Neural cell (in vitro differentiated cells): ENCODE measurements around the gene TEX30. TPM values are rescaled to one million over a fixed set of nuclear protein-coding genes. Genes with fewer than 3 reads are reported as not detected.
A peak's percentile ranks its signal among the peaks of the same experiment; 100 is the strongest.

Experiments used
- H2AFZ ChIP-seq: fragments of 200-600, 300-800 bp; sonication (generic), shearing (Covaris generic); 2 replicates; pipeline ENCODE4 v1.6.0; 2014; ENCODE audit warnings: low read depth, mild to moderate bottlenecking, antibody characterized with exemption, low read length, moderate library complexity
- H3F3A ChIP-seq: fragments of 200-600 bp; shearing (Covaris generic); 2 replicates; pipeline ENCODE4 v1.6.1; 2016; ENCODE audit warnings: mild to moderate bottlenecking, moderate library complexity, mixed read lengths, antibody characterized with exemption, low read length; ENCODE audit not compliant: insufficient read depth, poor library complexity, severe bottlenecking
- H3K27ac ChIP-seq: fragments of 200-600, 300-800 bp; sonication (generic), shearing (Covaris generic); 2 replicates; pipeline ENCODE4 v1.5.1; 2014; ENCODE audit warnings: mild to moderate bottlenecking, low read length, moderate library complexity
- H3K27me3 ChIP-seq: fragments of 300-800, 200-600 bp; sonication (generic), shearing (Covaris generic); 2 replicates; pipeline ENCODE4 v1.6.0; 2014; ENCODE audit warnings: mild to moderate bottlenecking, low read depth, low read length, moderate library complexity; ENCODE audit not compliant: insufficient read depth
- H3K36me3 ChIP-seq: fragments of 300-800, 200-600 bp; sonication (generic), shearing (Covaris generic); 2 replicates; pipeline ENCODE4 v1.5.1; 2014; ENCODE audit warnings: mild to moderate bottlenecking, antibody characterized with exemption, low read length, moderate library complexity; ENCODE audit not compliant: insufficient read depth
- H3K4me2 ChIP-seq: fragments of 300-800, 200-600 bp; sonication (generic), shearing (Covaris generic); 2 replicates; pipeline ENCODE4 v1.6.0; 2014; ENCODE audit warnings: mild to moderate bottlenecking, low read length
- H3K4me3 ChIP-seq: fragments of 300-800, 200-600 bp; sonication (generic), shearing (Covaris generic); 2 replicates; pipeline ENCODE4 v1.5.1; 2014; ENCODE audit warnings: mild to moderate bottlenecking, low read length, moderate library complexity
- H3K79me2 ChIP-seq: fragments of 200-600 bp; shearing (Covaris generic); replicated peaks from 2 replicates; pipeline ENCODE4 v1.6.0; 2014; ENCODE audit warnings: mild to moderate bottlenecking, low read length, moderate library complexity; ENCODE audit not compliant: insufficient read depth
- H3K9ac ChIP-seq: fragments of 300-800, 200-600 bp; sonication (generic), shearing (Covaris generic); 2 replicates; pipeline ENCODE4 v1.6.1; 2016; ENCODE audit warnings: mild to moderate bottlenecking, low read length, mixed read lengths
- H3K9me2 ChIP-seq: fragments of 200-600 bp; shearing (Covaris generic); 2 replicates; pipeline ENCODE4 v1.6.1; 2016; ENCODE audit warnings: mild to moderate bottlenecking, low read length, mixed read lengths; ENCODE audit not compliant: insufficient read depth
- H3K9me3 ChIP-seq: fragments of 200-600, 300-800 bp; sonication (generic), shearing (Covaris generic); 2 replicates; pipeline ENCODE4 v1.6.1; 2016; ENCODE audit warnings: mild to moderate bottlenecking, mixed run types, low read length, moderate library complexity, mixed read lengths
- H4K20me1 ChIP-seq: fragments of 200-600 bp; shearing (Covaris generic); 2 replicates; pipeline ENCODE4 v1.6.1; 2016; ENCODE audit warnings: mild to moderate bottlenecking, mixed run types; ENCODE audit not compliant: insufficient read depth
- EP300 ChIP-seq: fragments of 450-650 bp; conservative IDR thresholded peaks from 2 replicates; pipeline ENCODE4 v1.6.1; 2014; ENCODE audit warnings: antibody characterized with exemption, mild to moderate bottlenecking, moderate library complexity; ENCODE audit not compliant: poor library complexity, severe bottlenecking
- EZH2 ChIP-seq: fragments of 200-600, 300-800 bp; shearing (Covaris generic), sonication (generic); IDR thresholded peaks from 2 replicates; pipeline ENCODE4 v1.6.1; 2014; ENCODE audit warnings: antibody characterized with exemption, low read length, borderline replicate concordance, mild to moderate bottlenecking; ENCODE audit not compliant: insufficient read depth, poor library complexity, severe bottlenecking
- MXI1 ChIP-seq: fragments of 450-650 bp; conservative IDR thresholded peaks from 2 replicates; pipeline ENCODE4 v1.6.1; 2014; ENCODE audit warnings: antibody characterized with exemption, mild to moderate bottlenecking; ENCODE audit not compliant: poor library complexity, severe bottlenecking
- POLR2AphosphoS5 ChIP-seq: IDR thresholded peaks from 2 replicates; pipeline ENCODE4 v1.6.1; 2012
- RAD21 ChIP-seq: fragments of 450-650 bp; conservative IDR thresholded peaks from 2 replicates; pipeline ENCODE4 v1.6.1; 2014; ENCODE audit warnings: antibody characterized with exemption, mild to moderate bottlenecking, moderate library complexity
- SMC3 ChIP-seq: fragments of 450-650 bp; conservative IDR thresholded peaks from 2 replicates; pipeline ENCODE4 v1.6.1; 2014; ENCODE audit warnings: antibody characterized with exemption, mild to moderate bottlenecking, moderate library complexity; ENCODE audit not compliant: poor library complexity
- TAF1 ChIP-seq: IDR thresholded peaks from 2 replicates; pipeline ENCODE4 v1.6.1; 2012; ENCODE audit warnings: low read depth
- polyA plus RNA-seq: library from polyadenylated mRNA; depleted of rRNA; stranded (reverse); fragments of >200 nt; gene quantifications from 2 replicates; pipeline ENCODE4 v1.2.3, GENCODE V29; 2014
- TF ChIP-seq, protein P1 (sequence below): IDR thresholded peaks from 2 replicates; pipeline ENCODE4 v1.6.1; 2012; ENCODE audit warnings: borderline replicate concordance
- TF ChIP-seq, protein P2 (sequence below): fragments of 450-650 bp; IDR thresholded peaks from 2 replicates; pipeline ENCODE4 v1.5.1; 2014; ENCODE audit warnings: antibody characterized with exemption, mild to moderate bottlenecking, moderate library complexity; ENCODE audit not compliant: poor library complexity, severe bottlenecking

TEX30 gene
- polyA plus RNA-seq, 1 donor from 2014 or later = 29.9 TPM

DNA sequence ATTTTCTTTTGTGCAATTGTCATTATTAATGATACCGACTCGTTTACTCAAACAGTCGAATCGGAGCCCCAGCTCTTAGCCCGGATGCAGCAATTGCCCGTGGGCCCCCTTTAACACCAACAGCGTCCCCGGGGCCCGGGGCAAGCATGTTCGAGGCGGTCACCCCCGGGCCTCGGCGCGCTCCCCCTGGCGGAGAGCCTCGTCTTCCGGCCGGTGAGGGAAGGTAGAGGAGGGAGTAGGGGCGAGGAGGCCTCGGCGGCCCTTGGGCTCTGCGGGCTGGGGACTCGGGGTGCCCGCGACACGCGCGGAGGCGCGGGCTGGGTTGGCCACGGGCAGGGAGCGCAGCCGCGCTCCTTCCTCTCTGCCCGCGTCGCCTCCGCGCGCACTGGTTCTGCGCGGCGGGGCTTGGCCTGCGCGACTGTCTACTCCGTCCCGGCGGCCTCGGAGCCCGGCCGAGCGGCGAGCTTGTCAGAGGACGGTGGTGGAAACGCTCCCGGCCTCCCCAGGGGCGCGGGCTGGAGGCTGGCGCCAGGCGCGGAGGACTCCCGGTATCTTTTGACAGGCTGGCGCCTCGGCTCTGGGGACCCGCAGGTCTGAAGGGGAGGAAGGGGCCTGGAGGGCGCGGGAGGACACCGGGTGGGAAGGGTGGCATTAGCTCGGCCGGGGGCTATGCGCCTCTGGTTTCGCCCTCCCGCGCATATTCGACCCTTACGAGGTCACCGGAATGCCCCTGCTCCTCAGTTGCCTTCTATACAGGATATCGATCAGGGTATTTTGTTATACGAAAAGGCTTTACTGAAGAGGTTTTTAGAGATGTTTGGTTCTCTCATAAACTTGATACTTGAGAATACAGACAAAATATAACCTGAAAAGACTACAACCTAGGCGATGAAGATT, 26.8 kb upstream of the TEX30 start:
- no peaks in the 10 kb centered on the region for H3K9me3 ChIP-seq
- no peaks in the 10 kb centered on the region for H3K27me3 ChIP-seq
- H3K27ac ChIP-seq = no peak overlapping the region
- no peak for TF ChIP-seq EP300
- peak; percentile 20 for TF ChIP-seq POLR2AphosphoS5
- TF ChIP-seq, protein P1, sequence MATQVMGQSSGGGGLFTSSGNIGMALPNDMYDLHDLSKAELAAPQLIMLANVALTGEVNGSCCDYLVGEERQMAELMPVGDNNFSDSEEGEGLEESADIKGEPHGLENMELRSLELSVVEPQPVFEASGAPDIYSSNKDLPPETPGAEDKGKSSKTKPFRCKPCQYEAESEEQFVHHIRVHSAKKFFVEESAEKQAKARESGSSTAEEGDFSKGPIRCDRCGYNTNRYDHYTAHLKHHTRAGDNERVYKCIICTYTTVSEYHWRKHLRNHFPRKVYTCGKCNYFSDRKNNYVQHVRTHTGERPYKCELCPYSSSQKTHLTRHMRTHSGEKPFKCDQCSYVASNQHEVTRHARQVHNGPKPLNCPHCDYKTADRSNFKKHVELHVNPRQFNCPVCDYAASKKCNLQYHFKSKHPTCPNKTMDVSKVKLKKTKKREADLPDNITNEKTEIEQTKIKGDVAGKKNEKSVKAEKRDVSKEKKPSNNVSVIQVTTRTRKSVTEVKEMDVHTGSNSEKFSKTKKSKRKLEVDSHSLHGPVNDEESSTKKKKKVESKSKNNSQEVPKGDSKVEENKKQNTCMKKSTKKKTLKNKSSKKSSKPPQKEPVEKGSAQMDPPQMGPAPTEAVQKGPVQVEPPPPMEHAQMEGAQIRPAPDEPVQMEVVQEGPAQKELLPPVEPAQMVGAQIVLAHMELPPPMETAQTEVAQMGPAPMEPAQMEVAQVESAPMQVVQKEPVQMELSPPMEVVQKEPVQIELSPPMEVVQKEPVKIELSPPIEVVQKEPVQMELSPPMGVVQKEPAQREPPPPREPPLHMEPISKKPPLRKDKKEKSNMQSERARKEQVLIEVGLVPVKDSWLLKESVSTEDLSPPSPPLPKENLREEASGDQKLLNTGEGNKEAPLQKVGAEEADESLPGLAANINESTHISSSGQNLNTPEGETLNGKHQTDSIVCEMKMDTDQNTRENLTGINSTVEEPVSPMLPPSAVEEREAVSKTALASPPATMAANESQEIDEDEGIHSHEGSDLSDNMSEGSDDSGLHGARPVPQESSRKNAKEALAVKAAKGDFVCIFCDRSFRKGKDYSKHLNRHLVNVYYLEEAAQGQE = peak; percentile 40
- no peak for TF ChIP-seq TAF1
- TF ChIP-seq SMC3 = peak; percentile 71
- no peak for TF ChIP-seq EZH2
- peak; percentile 33 for TF ChIP-seq MXI1
- peak; percentile 54 for TF ChIP-seq RAD21
- TF ChIP-seq, protein P2, sequence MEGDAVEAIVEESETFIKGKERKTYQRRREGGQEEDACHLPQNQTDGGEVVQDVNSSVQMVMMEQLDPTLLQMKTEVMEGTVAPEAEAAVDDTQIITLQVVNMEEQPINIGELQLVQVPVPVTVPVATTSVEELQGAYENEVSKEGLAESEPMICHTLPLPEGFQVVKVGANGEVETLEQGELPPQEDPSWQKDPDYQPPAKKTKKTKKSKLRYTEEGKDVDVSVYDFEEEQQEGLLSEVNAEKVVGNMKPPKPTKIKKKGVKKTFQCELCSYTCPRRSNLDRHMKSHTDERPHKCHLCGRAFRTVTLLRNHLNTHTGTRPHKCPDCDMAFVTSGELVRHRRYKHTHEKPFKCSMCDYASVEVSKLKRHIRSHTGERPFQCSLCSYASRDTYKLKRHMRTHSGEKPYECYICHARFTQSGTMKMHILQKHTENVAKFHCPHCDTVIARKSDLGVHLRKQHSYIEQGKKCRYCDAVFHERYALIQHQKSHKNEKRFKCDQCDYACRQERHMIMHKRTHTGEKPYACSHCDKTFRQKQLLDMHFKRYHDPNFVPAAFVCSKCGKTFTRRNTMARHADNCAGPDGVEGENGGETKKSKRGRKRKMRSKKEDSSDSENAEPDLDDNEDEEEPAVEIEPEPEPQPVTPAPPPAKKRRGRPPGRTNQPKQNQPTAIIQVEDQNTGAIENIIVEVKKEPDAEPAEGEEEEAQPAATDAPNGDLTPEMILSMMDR = peak; percentile 80
- H3K36me3 ChIP-seq = no peaks in the 10 kb centered on the region
- H3K4me3 ChIP-seq = peak overlapping the region; percentile 89
- peak overlapping the region; percentile 79 for H3K9ac ChIP-seq
- peaks cover 12% of the 10 kb centered on the region for H3K79me2 ChIP-seq
- H4K20me1 ChIP-seq = no peaks in the 10 kb centered on the region
- H3K4me2 ChIP-seq = peak overlapping the region; percentile 58
- no peaks in the 10 kb centered on the region for H3F3A ChIP-seq
- no peaks in the 10 kb centered on the region for H3K9me2 ChIP-seq
- H2AFZ ChIP-seq = peak overlapping the region; percentile 51

DNA sequence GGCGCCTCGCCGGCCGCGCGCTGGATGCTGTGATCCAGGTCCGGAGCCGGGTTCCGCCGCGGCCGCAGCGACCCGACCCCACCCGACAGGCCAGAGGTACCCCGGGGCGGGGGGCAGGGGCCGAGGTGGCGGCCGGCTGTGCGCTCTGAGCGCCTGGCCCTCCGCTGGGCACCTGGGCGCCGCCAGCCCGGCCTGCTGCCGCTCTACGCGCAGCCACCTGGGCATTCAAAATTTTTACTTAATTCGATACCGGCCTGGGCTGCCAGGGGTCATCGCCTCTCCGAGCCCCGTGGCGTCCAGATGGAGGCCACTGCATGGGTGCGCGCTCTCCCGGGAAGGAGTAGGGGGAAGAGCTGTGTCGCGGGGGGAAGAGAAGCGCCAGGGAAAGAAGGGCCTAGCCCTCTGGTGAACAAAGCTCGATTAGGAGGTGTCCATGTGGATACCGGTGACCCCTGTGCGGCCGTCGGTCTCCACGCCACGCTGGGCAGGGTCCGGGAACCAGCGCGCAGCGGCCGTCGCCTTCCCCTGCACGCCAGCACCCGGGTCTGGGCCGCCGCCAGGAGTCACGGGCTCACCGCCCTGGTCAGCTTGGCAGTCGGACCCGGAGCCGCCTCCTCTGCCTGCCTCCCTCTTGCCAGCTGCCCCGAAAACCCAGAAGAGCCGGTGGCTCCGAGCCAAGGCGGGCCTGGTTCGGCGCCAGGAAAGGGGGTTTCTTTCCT, 26.0 kb upstream of the TEX30 start:
- Histone ChIP-seq H3K9ac (peak overlapping the region; percentile 79), H3K27ac (no peak overlapping the region), H3K79me2 (peaks cover 12% of the 10 kb centered on the region)

More for the DNA sequence above, 26.0 kb upstream of the TEX30 start:
- Histone ChIP-seq H3K9me2 (no peaks in the 10 kb centered on the region), H4K20me1 (no peaks in the 10 kb centered on the region), H3F3A (no peaks in the 10 kb centered on the region), H3K9me3 (no peaks in the 10 kb centered on the region), H3K4me3 (peak overlapping the region; percentile 89), H3K27me3 (no peaks in the 10 kb centered on the region), H3K4me2 (peak overlapping the region; percentile 11), H2AFZ (peak overlapping the region; percentile 93), H3K36me3 (no peaks in the 10 kb centered on the region)
- TF ChIP-seq, protein P2 = no peak
- TF ChIP-seq SMC3 = no peak
- TF ChIP-seq POLR2AphosphoS5 = no peak
- TF ChIP-seq RAD21 = no peak
- TF ChIP-seq, protein P1 = no peak
- no peak for TF ChIP-seq EZH2
- TF ChIP-seq EP300 = no peak
- no peak for TF ChIP-seq TAF1
- no peak for TF ChIP-seq MXI1
